K562 (cell line): ENCODE measurements around the gene BPTF. TPM values are rescaled to one million over a fixed set of nuclear protein-coding genes. Genes with fewer than 3 reads are reported as not detected.

ENCODE experiments used
- C11orf30 ChIP-seq: fragments of 450-650 bp; IDR thresholded peaks from 2 replicates; pipeline ENCODE4 v1.6.1; 2016; ENCODE audit warnings: low read depth, mild to moderate bottlenecking
- CBFA2T2 ChIP-seq: fragments of 450-650 bp; conservative IDR thresholded peaks from 2 replicates; pipeline ENCODE4 v1.6.1; 2017; ENCODE audit warnings: mild to moderate bottlenecking
- CBX5 ChIP-seq: IDR thresholded peaks from 2 replicates; pipeline ENCODE4 v1.6.1; 2014; ENCODE audit warnings: low read depth, borderline replicate concordance
- FOXA3 ChIP-seq, 2 experiments: fragments of 450-650 bp in 1 of 2; sonication (generic) in 1 of 2; formaldehyde crosslinking; IDR thresholded peaks in 1 of 2; conservative IDR thresholded peaks in 1 of 2; 2 replicates each; pipeline versions ENCODE4 v1.4.0 to v1.8.0; 2020 to 2022; ENCODE audit warnings: mild to moderate bottlenecking in 2 of 2, missing genetic modification reagents in 1 of 2
- HDAC6 ChIP-seq: IDR thresholded peaks from 2 replicates; pipeline ENCODE4 v1.6.1; 2012; ENCODE audit warnings: low read depth, mild to moderate bottlenecking, control low read depth, inconsistent platforms, low read length, moderate library complexity
- KLF1 ChIP-seq: fragments of 450-650 bp; IDR thresholded peaks from 2 replicates; pipeline ENCODE4 v1.6.1; 2016; ENCODE audit warnings: missing genetic modification characterization, missing compliant biosample characterization
- KLF13 ChIP-seq: fragments of 450-650 bp; IDR thresholded peaks from 2 replicates; pipeline ENCODE4 v1.6.1; 2016; ENCODE audit warnings: missing genetic modification characterization, low read depth, mild to moderate bottlenecking, missing compliant biosample characterization, moderate library complexity, borderline replicate concordance
- MYBL2 ChIP-seq, 2 experiments: fragments of 450-650 bp in 1 of 2; sonication (generic) in 1 of 2; formaldehyde crosslinking in 1 of 2; IDR thresholded peaks; 2 replicates each; pipeline versions ENCODE4 v1.6.1 to v1.8.1; 2017 to 2022; ENCODE audit warnings: borderline replicate concordance in 1 of 2, inconsistent platforms in 1 of 2, low read depth in 1 of 2, mild to moderate bottlenecking in 1 of 2, missing genetic modification reagents in 1 of 2, moderate library complexity in 1 of 2
- POLR2AphosphoS5 ChIP-seq: IDR thresholded peaks from 2 replicates; pipeline ENCODE4 v1.6.1; 2011; ENCODE audit warnings: mild to moderate bottlenecking, low read depth, low read length, moderate library complexity; ENCODE audit not compliant: control insufficient read depth, insufficient read depth
- SMARCB1 ChIP-seq: IDR thresholded peaks from 2 replicates; pipeline ENCODE4 v1.6.1; 2011; ENCODE audit warnings: improper control_type of control experiment, low read depth; ENCODE audit not compliant: insufficient read length
- ZNF133 ChIP-seq: fragments of 250-450 bp; sonication (Bioruptor Pico); IDR thresholded peaks from 2 replicates; pipeline ENCODE4 v1.4.0; 2020; ENCODE audit warnings: mild to moderate bottlenecking
- ZNF644 ChIP-seq: fragments of 200-800 bp; sonication (Bioruptor generic); IDR thresholded peaks from 2 replicates; pipeline ENCODE4 v1.6.1; 2016; ENCODE audit warnings: low read depth, missing genetic modification characterization, missing compliant biosample characterization
- ZNF75A ChIP-seq: fragments of 450-650 bp; formaldehyde crosslinking; IDR thresholded peaks from 2 replicates; pipeline ENCODE4 v1.4.0; 2020; ENCODE audit warnings: mild to moderate bottlenecking
- polyA plus RNA-seq, 8 experiments: library from polyadenylated mRNA; depleted of rRNA in 4 of 8; stranded (reverse) in 5 of 8; unstranded in 3 of 8; fragments of >200 nt; fragmentation: Nextera tagmentation in 2 of 8; fragmentation: Illumina TruSeq in 1 of 8; extraction: Ambion mirVana in 2 of 8; extraction: Trizol in 1 of 8; gene quantifications; 2 replicates each; pipeline versions ENCODE4 v1.2.1 to v1.2.3, GENCODE V29; 2011 to 2014; ENCODE audit warnings: inconsistent platforms in 1 of 8, missing spikeins in 1 of 8
- total RNA-seq, 7 experiments: library from RNA; depleted of rRNA in 6 of 7; stranded (reverse); fragments of >200 nt in 6 of 7; fragmentation: Illumina TruSeq in 2 of 7; extraction: Trizol in 2 of 7; gene quantifications; 2 replicates each; pipeline versions ENCODE4 v1.2.1 to v1.2.3, GENCODE V29; 2011 to 2021; ENCODE audit warnings: low replicate concordance in 1 of 7
- TF ChIP-seq, protein P1 (sequence below): sonication (generic); formaldehyde crosslinking; IDR thresholded peaks from 2 replicates; pipeline ENCODE4 v1.8.1; 2023; ENCODE audit warnings: mild to moderate bottlenecking, missing genetic modification reagents
- TF ChIP-seq, protein P2 (sequence below), 2 experiments: IDR thresholded peaks; 2 replicates each; pipeline ENCODE4 v1.6.1; 2011; ENCODE audit warnings: borderline replicate concordance in 1 of 2, control low read depth in 1 of 2, low read depth in 1 of 2, low read length in 1 of 2, mild to moderate bottlenecking in 1 of 2, mixed read lengths in 1 of 2, moderate library complexity in 1 of 2; ENCODE audit not compliant: insufficient read depth in 1 of 2, insufficient read length in 1 of 2, poor library complexity in 1 of 2, severe bottlenecking in 1 of 2; ENCODE audit errors: extremely low read depth in 1 of 2
- TF ChIP-seq, protein P3 (sequence below): sonication (generic); formaldehyde crosslinking; IDR thresholded peaks from 2 replicates; pipeline ENCODE4 v1.8.0; 2022; ENCODE audit warnings: missing genetic modification reagents, mild to moderate bottlenecking, borderline replicate concordance
- TF ChIP-seq, protein P4 (sequence below): sonication (generic); formaldehyde crosslinking; IDR thresholded peaks from 2 replicates; pipeline ENCODE4 v1.8.1; 2023; ENCODE audit warnings: mild to moderate bottlenecking, missing genetic modification reagents

The BPTF gene
- total and polyA plus RNA-seq, 9 of the 15 experiments (the other 6 are each of a cell fraction or from before 2014, with no cell fraction given), result 12.5 to 52.1 (median 26.9) TPM

DNA sequence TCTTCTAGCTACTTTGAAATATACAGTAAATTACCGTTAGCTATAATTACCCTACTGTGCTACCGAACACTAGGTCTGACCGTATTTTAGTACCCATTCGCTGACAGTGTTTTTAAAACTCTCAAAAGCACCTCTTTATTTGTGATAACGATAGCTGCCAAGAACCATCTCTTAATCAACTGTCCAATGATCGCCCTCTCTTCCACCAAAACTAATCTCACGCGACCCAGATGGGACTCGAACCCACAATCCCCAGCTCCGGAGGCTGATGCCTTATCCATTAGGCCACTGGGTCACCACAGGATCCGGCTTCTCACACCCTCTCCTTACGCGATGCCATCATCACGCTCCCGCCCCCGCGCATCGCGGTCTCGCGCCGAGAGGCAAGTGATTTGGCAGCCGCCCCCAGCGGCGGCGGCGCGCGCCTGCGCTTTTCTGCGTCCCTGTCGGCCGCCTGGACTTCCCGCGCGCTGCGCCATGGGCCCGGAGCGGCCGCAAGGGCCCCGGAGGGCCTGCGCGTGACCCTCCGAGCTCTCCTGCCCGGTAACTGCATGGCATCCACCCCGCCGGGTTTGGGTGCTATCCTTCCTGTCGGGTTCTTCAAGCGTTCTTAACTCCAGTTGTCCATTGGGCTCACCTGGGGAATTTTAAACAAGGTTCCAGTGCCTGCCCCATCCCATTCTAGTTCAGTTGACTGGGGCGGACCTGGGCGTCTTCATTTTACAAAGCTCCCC is 194.5 kb downstream of the BPTF start (continued):
- no peak for TF ChIP-seq C11orf30
- TF ChIP-seq FOXA3 (CRISPR knock-in tag; conservative IDR thresholded peaks at IDR 0.05 in 1 of 2, IDR thresholded peaks at IDR 0.05 in 1 of 2), result no peak
- TF ChIP-seq MYBL2 (IDR thresholded peaks at IDR 0.05; ENCODE audit: low read depth), result no peak; the same call in 1 of the 2 replicates
- no peak for TF ChIP-seq MYBL2 (CRISPR knock-in tag; IDR thresholded peaks at IDR 0.05; ENCODE audit: borderline replicate concordance)
- 0 out of 2 replicates have a peak, but pooled peaks have one; percentile 63 for TF ChIP-seq POLR2AphosphoS5
- TF ChIP-seq ZNF644 (tag), result peak; percentile 80; the same call in 1 of the 2 replicates
- no peak; the same call in 1 of the 2 replicates for TF ChIP-seq CBFA2T2
- TF ChIP-seq ZNF133, result no peak
- no peak for TF ChIP-seq ZNF75A (CRISPR knock-in tag)
- peak; percentile 93; the same call in 1 of the 2 replicates for TF ChIP-seq HDAC6
- 0 out of 2 replicates have a peak, but pooled peaks have one; percentile 37 for TF ChIP-seq KLF1 (tag)
- TF ChIP-seq SMARCB1, result no peak
- TF ChIP-seq CBX5, result no peak
- TF ChIP-seq, protein P1, sequence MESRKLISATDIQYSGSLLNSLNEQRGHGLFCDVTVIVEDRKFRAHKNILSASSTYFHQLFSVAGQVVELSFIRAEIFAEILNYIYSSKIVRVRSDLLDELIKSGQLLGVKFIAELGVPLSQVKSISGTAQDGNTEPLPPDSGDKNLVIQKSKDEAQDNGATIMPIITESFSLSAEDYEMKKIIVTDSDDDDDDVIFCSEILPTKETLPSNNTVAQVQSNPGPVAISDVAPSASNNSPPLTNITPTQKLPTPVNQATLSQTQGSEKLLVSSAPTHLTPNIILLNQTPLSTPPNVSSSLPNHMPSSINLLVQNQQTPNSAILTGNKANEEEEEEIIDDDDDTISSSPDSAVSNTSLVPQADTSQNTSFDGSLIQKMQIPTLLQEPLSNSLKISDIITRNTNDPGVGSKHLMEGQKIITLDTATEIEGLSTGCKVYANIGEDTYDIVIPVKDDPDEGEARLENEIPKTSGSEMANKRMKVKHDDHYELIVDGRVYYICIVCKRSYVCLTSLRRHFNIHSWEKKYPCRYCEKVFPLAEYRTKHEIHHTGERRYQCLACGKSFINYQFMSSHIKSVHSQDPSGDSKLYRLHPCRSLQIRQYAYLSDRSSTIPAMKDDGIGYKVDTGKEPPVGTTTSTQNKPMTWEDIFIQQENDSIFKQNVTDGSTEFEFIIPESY (CRISPR knock-in tag), result peak; percentile 82
- TF ChIP-seq, protein P2, sequence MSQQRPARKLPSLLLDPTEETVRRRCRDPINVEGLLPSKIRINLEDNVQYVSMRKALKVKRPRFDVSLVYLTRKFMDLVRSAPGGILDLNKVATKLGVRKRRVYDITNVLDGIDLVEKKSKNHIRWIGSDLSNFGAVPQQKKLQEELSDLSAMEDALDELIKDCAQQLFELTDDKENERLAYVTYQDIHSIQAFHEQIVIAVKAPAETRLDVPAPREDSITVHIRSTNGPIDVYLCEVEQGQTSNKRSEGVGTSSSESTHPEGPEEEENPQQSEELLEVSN (IDR thresholded peaks at IDR 0.05; ENCODE audit: borderline replicate concordance in 1 of 2, extremely low read depth in 1 of 2, insufficient read depth in 1 of 2, insufficient read length in 1 of 2, low read depth in 1 of 2, low read length in 1 of 2, poor library complexity in 1 of 2, severe bottlenecking in 1 of 2), result peak; percentile 97 to 99
- TF ChIP-seq, protein P3, sequence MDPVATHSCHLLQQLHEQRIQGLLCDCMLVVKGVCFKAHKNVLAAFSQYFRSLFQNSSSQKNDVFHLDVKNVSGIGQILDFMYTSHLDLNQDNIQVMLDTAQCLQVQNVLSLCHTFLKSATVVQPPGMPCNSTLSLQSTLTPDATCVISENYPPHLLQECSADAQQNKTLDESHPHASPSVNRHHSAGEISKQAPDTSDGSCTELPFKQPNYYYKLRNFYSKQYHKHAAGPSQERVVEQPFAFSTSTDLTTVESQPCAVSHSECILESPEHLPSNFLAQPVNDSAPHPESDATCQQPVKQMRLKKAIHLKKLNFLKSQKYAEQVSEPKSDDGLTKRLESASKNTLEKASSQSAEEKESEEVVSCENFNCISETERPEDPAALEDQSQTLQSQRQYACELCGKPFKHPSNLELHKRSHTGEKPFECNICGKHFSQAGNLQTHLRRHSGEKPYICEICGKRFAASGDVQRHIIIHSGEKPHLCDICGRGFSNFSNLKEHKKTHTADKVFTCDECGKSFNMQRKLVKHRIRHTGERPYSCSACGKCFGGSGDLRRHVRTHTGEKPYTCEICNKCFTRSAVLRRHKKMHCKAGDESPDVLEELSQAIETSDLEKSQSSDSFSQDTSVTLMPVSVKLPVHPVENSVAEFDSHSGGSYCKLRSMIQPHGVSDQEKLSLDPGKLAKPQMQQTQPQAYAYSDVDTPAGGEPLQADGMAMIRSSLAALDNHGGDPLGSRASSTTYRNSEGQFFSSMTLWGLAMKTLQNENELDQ (CRISPR knock-in tag), result no peak
- TF ChIP-seq, protein P4, sequence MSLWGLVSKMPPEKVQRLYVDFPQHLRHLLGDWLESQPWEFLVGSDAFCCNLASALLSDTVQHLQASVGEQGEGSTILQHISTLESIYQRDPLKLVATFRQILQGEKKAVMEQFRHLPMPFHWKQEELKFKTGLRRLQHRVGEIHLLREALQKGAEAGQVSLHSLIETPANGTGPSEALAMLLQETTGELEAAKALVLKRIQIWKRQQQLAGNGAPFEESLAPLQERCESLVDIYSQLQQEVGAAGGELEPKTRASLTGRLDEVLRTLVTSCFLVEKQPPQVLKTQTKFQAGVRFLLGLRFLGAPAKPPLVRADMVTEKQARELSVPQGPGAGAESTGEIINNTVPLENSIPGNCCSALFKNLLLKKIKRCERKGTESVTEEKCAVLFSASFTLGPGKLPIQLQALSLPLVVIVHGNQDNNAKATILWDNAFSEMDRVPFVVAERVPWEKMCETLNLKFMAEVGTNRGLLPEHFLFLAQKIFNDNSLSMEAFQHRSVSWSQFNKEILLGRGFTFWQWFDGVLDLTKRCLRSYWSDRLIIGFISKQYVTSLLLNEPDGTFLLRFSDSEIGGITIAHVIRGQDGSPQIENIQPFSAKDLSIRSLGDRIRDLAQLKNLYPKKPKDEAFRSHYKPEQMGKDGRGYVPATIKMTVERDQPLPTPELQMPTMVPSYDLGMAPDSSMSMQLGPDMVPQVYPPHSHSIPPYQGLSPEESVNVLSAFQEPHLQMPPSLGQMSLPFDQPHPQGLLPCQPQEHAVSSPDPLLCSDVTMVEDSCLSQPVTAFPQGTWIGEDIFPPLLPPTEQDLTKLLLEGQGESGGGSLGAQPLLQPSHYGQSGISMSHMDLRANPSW (CRISPR knock-in tag), result no peak
- TF ChIP-seq KLF13 (tag), result peak; percentile 69; the same call in 1 of the 2 replicates
